Measurements from ENCODE around the gene SYT3.

GRCh38 chr19:50677636-50678035, 38.0 kb upstream of the SYT3 start:
- no peak for TF ChIP-seq CTCF (IDR thresholded peaks at IDR 0.05)
- TF ChIP-seq POLR2AphosphoS5 (IDR thresholded peaks at IDR 0.05; ENCODE audit: low read depth, low read length) = no peak
